Measurements from ENCODE around the gene NEMP2. TPM values are rescaled to one million over a fixed set of nuclear protein-coding genes. Genes with fewer than 3 reads are reported as not detected.
A peak's percentile ranks its signal among the peaks of the same experiment; 100 is the strongest.
"Not testable (repeated sequence)": the region's sequence is repeated elsewhere in the genome, so short reads cannot be mapped to it uniquely, and the experiment has no call there.

Gene NEMP2
- total RNA-seq, 1 donor from 2014 or later, result 7.9 TPM

DNA sequence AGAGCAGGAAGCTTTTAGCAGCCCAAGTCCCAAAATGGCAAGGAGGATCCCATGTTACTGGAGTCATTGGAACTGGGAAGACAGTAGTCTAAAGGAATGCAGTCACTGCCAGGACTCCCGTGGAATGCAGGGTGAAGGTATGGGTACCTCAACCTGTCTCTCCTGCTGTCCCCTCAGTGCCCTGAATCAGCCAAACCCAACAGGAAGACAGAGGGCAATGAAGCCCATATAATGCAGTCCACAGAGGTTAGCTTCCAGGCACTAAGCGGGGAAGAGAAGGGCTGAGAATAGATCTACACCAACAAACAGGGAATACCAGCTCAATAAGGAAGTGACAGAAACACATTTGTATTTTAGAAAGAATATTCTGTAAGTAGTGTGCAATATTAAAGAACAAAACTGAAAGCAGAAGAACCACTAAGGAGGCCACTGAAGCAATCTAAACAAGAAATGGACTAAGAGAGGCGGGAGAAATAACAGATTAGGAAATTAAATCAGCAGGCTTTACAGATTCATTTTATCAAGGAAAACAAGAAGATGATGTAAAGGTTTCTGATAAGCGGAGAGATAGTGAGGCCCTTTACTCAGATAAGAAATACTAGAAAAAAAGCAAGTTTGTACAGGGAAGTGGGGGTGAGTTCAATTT lies 8.3 kb downstream of the NEMP2 start:
- no peak for DNase-seq (ENCODE audit: low read depth)

DNA sequence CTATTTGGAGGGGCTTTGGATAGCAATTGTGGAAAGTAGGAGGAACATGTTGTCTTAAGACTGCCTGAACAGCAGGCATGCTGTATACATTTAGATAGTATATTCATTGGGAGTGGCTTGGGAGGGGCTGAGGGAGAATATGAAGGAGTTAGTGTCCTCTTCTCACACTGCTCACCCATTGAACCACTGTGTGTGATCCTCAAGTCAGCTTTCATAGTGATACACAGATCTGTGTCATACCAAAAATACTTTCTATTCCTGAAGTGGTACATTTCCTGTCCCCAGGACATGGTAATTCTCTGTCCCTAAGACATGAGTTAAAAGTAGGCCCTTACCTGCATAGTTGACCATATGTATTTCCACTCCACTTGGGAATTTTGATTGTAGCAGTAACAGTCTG lies 9.6 kb downstream of the NEMP2 start:
- DNase-seq (ENCODE audit: low read depth), result no peak

DNA sequence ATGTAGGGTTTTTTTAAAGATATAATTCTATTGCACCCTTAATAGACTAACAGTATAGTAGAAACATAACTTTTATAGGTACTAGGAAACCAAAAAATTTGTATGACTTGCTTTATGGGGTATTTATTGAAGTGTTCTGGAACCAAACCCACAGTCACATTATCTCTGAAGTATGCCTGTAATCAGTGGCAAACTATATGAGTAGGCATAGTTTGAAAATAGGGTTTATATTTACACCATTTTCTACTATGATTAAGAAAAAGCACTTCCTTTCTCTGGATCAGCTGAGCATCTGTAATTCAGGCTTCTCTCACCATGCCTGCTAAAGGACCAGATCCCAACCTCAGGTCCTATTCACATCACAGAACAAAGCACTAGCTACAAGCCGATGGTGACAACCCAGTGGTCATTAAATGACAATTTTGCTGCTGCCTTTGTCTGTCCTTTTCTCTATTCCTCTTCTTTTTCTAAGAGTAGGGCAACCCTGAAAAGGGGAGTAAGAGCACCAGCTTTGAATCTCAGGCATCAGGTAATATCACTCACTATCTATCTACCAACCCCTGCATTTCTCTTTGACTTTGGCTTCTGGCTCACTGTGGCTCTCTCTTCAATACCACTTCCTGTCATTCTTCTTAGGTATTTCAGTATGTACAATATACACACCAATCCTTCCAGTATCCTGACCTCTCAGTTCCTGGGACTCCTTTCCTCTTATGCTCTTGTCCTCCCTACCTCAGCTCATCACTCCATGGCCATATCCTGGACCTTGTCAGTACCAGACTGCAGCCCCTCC lies 14.4 kb downstream of the NEMP2 start:
- no peak for DNase-seq (ENCODE audit: low read depth)

DNA sequence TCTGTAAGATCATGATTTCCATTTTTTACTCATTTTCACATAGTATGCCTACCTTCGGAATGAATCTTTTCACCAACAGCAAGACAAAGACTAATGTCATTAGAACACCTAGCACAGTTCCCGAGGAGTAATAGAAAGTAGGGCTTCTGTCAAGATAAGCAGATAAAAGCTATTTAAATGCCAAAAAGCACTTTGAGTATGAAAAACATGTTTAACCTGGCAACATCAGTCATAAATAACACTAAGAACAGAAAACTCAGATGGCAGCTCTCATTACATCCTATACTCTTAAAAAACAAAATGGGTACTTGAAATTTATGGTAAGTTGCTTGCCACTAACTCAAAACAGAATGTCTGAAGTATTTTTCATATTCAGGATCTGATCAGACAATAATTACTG lies 17.1 kb downstream of the NEMP2 start:
- DNase-seq (ENCODE audit: low read depth), result no peak

DNA sequence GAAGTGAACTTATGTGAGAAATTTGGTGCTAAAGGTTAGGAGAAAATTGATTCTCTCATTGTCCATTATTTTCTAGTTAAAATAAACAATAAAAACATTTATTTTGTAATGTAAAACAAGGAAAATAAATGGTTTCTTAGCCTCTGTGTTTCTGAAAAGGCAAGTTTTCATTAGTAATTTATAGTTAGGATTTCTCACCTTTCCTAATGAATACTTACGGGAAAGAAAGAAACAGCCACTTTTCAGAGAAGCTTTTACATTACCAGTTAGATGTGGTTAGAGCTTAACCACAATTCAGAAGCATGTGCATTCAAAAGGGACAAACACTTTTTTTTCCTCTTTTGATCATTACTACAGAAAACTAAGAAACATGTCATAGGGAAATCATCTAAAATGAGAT lies 18.8 kb downstream of the NEMP2 start:
- DNase-seq (ENCODE audit: low read depth), result peak; percentile 50

DNA sequence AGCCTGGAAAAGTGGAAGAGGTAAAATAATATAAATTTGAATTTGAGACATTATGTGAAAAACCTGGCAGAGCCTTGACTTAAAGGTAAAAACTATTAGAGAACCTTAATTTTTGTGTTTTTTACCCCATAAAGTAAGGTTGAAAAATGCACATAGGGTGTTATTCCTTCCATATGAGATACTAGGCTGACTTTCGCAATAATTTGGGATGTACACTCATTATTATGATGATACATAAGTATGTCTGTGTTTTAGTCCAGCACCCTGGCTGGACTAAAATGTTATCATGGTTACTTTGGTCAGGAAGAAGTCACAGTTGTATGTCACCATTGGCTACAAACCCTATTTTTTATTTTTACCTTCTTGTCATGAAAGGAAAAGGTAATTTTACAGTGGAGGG lies 19.8 kb downstream of the NEMP2 start:
- DNase-seq (ENCODE audit: low read depth), result no peak

DNA sequence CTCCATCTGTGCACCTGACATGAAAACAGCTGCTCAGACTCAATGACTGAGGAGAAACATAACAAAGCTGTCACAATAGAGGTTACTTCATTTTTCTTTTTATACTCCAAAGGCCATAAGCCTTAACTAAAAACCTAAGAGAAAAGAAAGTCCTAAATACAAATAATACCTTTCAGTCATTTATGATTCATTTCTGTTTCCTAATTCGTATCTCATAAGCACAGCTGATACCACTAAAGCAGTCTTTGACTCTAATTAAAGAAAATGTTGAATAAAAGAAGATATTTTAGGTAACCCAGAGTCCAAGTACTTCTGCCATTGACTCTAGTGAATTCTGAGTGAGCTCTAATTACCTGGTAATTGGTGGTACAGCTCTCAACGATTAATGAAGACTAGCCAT lies 20.6 kb downstream of the NEMP2 start:
- no peak for DNase-seq (ENCODE audit: low read depth)

DNA sequence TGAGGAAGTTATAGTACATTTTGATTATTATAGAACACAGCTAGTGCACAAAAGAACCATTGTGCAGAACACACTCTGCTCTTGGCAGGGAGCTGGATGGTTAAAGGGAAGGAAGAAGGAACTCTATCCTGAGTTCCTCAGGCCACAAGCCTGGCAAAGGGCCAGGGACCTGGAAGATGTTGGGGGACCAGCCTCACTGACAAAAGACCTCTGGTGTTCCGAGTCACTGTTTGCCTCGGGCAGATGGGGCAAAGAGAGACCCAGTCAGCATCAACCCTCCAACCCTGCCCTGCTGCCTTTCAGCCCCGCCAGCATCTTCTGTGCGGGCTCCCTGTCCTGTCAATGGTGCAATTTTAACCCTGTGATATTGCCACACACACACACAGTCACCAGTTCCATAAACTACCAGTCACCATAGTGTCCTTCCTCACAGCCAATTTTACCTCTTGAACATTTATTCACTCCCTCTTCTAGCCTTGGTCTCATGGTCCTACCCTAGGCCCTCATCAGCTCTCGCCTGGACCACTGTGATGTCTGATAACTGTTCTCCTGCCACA lies 21.9 kb downstream of the NEMP2 start:
- DNase-seq (ENCODE audit: low read depth), result no peak

DNA sequence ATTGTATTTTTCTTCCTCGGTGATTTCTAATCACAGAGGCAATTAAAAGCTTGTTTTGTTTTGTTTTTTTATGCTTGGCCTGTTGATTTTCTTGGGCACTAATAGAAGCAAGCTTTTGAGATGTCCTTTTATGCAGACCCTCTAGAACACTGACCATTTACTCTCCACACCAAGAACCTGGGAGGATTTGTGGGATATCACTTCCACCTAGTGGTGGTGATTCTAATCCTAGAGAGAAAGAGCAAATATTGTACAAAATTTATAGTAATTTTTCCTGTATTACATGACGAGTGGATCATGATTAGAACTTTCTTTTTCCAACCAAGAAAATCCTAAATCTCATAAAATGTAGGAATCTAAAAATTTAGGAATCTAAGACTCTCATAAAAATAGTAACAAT lies 23.4 kb downstream of the NEMP2 start:
- DNase-seq (ENCODE audit: low read depth), result peak; percentile 25

DNA sequence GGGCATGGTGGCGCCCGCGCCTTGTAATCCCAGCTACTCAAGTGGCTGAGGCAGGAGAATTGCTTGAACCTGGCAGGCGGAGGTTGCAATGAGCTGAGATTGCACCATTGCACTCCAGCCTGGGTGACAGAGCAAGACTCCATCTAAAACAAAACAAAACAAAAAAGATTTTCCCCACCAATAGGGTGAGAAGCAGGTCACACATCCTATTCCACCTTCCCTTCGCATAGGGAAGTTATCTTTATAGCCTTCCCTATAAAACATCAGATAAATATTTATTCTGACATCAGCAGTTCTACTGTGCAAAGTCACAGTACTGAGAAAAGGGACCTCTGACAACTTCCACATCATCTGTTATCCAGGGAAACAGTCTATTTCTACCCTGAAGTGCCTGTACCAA lies 24.6 kb downstream of the NEMP2 start:
- not testable (repeated sequence) for DNase-seq (ENCODE audit: low read depth)

DNA sequence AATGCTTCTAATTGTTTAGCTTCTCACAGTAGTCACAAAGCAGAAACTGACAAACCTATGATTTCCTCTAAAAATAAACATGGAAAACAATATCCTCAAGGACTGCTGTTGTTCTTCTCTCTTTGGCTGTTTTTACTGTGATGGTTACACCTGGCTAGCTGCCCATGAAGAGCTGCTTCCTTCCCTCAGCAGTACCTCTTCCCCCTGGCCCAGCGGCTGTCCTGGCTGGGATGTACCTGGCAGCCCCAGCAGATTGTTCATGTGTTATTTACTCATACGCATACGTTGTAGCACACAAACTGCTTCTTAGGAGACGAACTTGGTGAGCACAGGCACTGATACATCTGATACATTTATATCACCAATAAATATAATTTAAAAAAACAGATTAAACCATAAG lies 27.4 kb downstream of the NEMP2 start:
- no peak for DNase-seq (ENCODE audit: low read depth)

DNA sequence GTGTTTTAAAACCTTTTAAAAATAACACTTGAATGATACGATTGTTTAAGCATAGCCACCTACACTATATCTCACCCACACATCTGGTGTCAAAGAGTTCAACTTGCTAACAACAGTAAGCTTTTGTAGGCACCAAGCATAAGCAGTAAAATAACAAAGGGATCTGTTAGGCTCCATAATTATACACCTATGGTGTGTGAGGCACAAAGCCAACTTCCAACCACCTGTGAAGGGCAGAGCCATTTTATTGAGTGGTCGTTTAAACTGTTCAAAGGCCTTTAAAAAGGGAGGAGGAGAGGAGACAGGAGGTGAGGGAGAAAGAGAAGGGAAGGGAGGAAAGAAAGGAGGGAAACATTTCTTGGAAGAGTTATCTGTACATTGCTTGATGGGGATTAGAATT lies 27.9 kb downstream of the NEMP2 start:
- DNase-seq (ENCODE audit: low read depth), result no peak

DNA sequence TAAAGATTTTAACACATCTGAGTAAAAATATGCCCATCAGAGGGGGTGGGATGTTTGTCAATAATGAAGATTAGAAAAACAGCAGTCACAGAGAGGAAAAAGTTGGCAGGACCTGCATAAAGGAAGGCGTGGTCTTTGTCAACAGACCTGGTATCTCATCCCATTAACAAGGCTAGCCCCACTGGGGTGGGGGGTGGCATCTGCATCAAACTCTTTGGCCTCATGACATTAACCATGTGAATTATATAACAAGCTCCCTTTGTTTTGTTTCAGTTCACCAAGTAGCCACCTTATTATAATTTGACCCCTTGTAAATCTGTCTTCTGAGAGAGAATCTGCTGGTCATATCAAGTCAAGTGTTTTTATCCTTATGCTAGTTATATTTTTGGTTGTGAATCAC lies 28.8 kb downstream of the NEMP2 start:
- DNase-seq (ENCODE audit: low read depth), result no peak

DNA sequence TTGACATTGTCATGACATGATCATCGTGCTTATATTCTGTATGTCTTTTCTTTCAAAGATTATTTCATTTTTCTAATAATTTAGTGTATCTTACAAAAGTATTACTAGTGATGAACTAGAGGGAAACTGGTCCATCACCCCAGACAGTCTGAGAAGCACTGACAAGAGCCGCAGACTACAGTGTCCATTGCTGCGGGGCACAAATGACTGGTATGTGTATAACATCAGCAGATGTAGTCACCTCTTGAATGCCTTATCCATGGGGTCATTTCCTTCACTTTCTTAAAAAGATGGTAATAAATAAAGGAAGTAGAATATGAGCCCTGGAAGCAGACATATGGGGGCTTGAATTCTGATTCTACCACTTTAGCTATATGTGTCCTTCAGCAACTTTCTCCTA lies 29.6 kb downstream of the NEMP2 start:
- no peak for DNase-seq (ENCODE audit: low read depth)

DNA sequence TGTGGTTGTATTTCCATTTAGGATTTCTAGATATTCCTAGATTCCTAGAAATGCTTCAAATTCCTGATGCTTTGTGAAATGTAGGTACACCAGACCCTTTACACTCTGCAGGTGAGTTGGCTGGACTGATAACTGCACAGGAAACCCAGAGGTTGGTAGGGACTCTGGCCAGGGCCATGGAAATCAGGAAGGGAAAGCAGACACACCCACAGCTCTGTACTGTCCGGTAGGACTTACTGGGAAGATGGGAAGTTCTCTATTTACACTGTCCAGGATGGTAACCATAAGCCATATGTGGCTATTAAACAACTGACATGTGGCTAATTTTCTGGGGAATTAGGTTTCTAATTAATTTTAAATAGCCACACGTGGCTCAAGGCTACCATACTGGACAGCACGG lies 31.4 kb downstream of the NEMP2 start:
- no peak for DNase-seq (ENCODE audit: low read depth)

DNA sequence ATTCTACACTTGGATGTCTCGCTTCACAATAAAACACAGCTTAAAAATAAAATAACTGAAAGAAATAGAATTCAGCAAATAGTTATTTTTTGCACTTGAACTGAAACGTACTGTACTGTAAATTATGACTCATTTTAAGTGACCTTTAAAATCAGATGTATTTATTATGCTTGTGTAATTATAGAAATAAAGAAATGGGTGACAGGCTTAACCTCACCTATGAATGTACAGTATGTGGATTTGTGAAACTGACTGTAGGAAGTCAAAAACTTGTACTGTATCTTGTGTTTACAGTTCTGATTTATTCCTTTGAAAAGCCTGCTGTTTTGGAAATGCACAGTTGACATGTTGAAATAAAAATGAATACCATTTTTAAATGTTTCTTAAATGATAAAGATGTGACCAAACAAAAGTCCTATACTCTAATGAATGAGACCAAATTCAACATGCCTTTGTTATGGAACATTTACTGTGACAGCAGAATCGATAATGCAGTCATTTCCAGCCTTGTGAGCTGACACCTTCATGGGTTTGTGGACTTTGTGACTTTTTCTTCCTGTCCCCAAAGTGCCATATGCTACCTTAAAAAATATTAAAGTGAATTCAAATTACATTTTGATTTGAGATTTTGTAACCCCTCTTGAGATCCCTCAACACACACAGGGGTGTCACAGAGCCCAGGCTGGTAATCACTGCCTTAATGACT lies 32.7 kb downstream of the NEMP2 start:
- DNase-seq (ENCODE audit: low read depth), result no peak

DNA sequence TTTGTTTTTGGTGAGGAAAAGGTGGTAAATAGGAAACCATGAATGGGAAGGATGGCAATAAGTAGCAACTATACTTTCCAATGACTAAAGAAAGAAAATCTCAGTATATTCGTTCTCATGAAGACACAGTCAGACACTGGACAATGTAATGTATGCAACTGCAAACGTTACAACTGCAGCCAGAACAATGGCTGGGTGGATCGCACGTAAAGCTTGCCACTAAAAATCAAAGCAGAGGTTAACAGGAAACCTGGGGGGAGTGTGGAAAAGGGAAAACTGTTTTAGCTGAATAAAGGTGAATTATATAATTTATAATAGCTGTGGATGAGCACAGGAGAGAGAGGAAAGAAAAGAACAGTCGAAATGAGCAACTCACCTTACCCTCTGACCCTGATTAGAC lies 33.3 kb downstream of the NEMP2 start:
- no peak for DNase-seq (ENCODE audit: low read depth)

DNA sequence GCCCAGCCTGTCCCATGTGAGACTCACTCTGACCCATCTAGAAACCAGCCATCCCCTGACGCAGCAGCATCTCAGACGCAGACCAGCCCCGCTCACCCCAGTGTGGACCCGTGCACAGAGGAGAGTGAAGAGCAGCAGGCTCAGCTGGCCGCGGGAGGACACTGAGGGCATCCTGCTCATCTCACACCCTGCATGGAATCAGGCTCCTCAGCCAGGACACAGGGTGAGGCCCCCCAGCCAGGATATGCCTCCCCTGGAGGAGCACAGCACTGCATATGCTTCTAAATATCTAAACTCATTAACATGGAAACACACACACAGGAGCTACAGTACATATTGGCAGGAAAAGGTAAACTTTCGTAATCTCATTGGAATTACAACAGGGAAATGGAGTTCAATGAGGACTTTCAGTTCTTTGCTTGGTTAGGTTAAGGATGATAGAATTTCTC lies 34.4 kb downstream of the NEMP2 start:
- DNase-seq (ENCODE audit: low read depth), result peak; percentile 13

DNA sequence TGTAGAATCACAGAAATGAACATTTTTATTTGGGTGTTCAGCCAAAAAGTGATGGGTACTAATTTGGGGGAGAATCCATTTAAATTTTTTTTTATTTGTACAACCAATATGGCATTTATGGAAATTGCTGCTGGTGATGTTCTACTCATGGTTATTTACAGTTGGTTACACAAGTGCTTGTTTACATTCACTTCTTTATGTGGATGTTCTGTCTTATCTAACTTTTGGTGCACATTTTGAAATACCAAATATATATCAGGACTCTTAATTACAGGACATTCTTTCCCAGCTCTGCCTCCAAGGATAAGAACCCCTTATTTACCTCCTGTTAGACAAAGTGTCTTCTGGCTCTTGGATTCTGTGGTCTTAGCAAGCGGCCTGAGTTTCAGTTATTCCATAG lies 35.2 kb downstream of the NEMP2 start:
- DNase-seq (ENCODE audit: low read depth), result no peak

DNA sequence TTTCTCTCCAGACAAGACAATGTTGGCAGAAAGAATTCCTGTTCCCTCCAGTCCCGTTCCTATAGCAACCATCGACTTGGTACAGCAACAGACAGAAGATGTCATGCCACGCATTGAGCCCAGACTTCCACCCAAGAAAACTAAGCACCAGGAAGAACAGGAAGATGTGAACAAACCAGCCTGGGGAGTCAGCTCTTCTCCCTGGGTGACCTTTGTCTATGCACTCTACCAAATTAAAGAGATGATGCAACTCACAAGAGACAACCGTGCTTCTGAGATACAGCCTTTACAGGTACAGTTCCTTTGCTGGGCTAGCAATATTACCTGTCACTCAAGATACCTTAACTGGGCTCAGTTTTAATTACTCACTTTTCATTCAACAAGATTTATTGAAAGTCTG lies 37.1 kb downstream of the NEMP2 start:
- peak; percentile 9 for DNase-seq (ENCODE audit: low read depth)

DNA sequence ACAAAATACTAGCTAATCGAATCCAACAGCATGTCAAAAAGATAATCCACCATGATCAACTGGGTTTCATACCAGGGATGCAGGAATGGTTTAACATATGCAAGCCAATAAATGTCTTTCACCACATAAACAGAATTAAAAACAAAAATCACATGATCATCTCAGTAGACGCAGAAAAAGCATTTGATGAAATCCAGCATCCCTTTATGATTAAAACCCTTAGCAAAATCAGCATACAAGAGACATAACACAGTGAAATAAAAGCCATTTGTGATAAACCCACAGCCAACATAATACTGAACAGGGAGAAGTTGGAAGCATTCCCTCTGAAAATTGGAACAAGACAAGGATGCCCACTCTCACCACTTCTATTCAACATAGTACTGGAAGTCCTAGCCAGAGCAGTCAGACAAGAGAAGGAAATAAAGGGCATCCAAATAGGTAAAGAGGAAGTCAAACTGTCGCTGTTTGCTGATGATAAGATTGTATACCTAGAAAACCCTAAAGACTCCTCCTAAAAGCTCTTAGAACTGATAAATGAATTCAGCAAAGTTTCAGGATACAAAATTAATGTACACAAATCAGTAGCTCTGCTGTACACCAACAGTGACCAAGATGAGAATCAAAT lies 39.8 kb downstream of the NEMP2 start:
- DNase-seq (ENCODE audit: low read depth), result not testable (repeated sequence)

DNA sequence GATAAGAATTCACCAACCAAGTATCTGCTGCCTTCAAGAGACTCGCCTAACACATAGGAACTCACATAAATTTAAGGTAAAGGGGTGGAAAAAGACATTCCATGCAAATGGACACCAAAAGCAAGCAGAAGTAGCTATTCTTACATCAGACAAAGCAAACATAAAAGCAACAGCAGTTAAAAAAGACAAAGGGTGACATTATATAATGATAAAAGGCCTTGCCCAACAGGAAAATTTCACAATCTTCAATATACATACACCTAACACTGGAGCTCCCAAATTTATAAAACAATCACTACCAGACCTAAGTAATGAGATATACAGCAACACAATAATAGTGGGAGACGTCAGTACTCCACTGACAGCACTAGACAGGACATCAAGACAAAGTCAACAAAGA lies 41.4 kb downstream of the NEMP2 start:
- no peak for DNase-seq (ENCODE audit: low read depth)
